Measurements from ENCODE around the gene KLF9.

DNA sequence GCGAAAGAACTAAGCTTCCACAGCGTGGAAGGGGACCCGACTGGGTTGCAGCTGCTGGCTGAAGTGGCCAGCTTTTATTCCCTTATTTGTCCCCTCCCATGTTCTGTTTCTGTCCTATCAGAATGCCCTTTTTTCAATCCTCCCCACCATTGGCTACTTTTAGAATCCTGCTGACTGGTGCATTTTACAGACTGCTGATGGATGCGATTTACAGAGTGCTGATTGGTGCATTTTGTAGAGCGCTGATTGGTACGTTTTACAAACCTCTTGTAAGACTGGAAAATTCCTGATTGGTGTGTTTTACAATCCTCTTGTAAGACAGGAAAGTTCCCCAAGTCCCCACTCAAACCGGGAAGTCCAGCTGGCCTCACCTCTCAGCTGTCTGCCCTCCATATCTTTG is 50.7 kb downstream of the KLF9 start:
- TF ChIP-seq, protein P1, sequence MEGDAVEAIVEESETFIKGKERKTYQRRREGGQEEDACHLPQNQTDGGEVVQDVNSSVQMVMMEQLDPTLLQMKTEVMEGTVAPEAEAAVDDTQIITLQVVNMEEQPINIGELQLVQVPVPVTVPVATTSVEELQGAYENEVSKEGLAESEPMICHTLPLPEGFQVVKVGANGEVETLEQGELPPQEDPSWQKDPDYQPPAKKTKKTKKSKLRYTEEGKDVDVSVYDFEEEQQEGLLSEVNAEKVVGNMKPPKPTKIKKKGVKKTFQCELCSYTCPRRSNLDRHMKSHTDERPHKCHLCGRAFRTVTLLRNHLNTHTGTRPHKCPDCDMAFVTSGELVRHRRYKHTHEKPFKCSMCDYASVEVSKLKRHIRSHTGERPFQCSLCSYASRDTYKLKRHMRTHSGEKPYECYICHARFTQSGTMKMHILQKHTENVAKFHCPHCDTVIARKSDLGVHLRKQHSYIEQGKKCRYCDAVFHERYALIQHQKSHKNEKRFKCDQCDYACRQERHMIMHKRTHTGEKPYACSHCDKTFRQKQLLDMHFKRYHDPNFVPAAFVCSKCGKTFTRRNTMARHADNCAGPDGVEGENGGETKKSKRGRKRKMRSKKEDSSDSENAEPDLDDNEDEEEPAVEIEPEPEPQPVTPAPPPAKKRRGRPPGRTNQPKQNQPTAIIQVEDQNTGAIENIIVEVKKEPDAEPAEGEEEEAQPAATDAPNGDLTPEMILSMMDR (conservative IDR thresholded peaks at IDR 0.05 in 1 of 2, IDR thresholded peaks at IDR 0.05 in 1 of 2; ENCODE audit: extremely low read depth in 1 of 2, insufficient read depth in 1 of 2, low read depth in 1 of 2, low read length in 2 of 2): no peak
- TF ChIP-seq EZH2 (IDR thresholded peaks at IDR 0.05; ENCODE audit: borderline replicate concordance, low read length): no peak
